ENCODE measurements around the gene PRPF38B.

- TF ChIP-seq CTCF (IDR thresholded peaks at IDR 0.05; ENCODE audit: low read depth, low read length) (no peak), EZH2phosphoT487 (IDR thresholded peaks at IDR 0.05; ENCODE audit: low read depth) (no peak)
Observed at GRCh38 chr1:108706643-108707042, 14.5 kb downstream of the PRPF38B start.

All from OCI-LY3 (cell line).